Measurements from ENCODE around the gene INSM1.
A peak's percentile ranks its signal among the peaks of the same experiment; 100 is the strongest.
"Not testable (repeated sequence)": the region's sequence is repeated elsewhere in the genome, so short reads cannot be mapped to it uniquely, and the experiment has no call there.

INSM1 gene

DNA sequence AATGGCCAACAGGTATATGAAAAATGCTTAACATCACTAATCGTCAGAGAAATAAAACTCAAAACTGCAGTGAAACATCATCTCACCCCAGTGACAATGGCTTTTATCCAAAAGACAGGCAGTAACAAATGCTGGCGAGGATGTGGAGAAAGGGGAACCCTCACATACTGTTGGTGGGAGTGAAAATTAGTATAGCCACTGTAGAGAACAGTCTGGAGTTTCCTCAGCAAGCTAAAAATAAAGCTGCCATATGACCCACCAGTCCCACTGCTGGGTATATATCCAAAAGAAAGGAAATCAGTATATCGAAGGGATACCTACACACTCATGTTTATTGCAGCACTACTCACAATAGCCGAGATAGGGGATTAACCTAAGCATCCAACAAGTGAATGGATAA, 23.4 kb upstream of the INSM1 start:
- Mint-ChIP-seq H3K4me1 (no peaks in the 10 kb centered on the region), H3K27ac (no peak overlapping the region), H3K4me3 (no peak overlapping the region), H3K27me3 (peaks cover 15% of the 10 kb centered on the region), H3K9me3 (peaks cover 5% of the 10 kb centered on the region), H3K36me3 (peaks cover 1% of the 10 kb centered on the region)

DNA sequence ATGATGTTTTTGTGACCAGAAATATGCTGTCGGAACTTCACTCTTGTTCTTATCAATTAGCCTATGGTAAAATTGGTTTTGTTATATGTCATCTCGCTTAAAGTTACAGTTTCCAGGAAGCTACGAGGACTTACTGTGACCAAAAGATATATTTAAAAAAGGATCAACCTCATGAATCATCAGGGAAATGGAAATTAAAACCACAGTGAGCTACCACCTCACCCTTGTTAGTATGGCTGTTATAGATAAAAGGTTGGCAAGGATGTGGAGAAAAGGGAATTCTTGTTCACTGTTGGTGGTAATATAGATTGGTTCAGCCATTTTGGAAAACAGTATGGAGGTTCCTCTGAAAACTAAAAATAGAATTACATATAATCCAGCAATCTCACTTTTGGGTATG, 14.3 kb upstream of the INSM1 start:
- peaks cover 3% of the 10 kb centered on the region for H3K36me3 Mint-ChIP-seq
- H3K4me1 Mint-ChIP-seq: no peaks in the 10 kb centered on the region
- H3K4me3 Mint-ChIP-seq: no peak overlapping the region
- H3K27me3 Mint-ChIP-seq: peaks cover 14% of the 10 kb centered on the region
- no peak overlapping the region for H3K27ac Mint-ChIP-seq
- H3K9me3 Mint-ChIP-seq: no peaks in the 10 kb centered on the region

DNA sequence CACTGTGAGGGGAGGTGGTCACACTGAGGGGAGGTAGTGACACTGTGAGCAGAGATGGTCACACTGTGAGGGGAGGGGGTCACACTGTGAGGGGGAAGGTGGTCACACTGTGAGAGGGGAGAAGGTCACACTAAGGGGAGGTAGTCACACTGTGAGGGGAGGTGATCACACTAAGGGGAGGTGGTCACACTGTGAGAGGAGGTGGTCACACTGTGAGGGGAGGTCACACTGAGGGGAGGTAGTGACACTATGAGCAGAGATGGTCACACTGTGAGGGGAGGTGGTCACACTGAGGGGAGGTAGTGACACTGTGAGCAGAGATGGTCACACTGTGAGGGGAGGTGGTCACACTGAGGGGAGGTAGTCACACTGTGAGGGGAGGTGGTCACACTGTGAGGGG, 12.4 kb upstream of the INSM1 start:
- Mint-ChIP-seq H3K27me3 (peaks cover 16% of the 10 kb centered on the region), H3K4me1 (peaks cover 11% of the 10 kb centered on the region)
- not testable (repeated sequence) for H3K27ac Mint-ChIP-seq, H3K4me3 Mint-ChIP-seq, H3K36me3 Mint-ChIP-seq, H3K9me3 Mint-ChIP-seq

DNA sequence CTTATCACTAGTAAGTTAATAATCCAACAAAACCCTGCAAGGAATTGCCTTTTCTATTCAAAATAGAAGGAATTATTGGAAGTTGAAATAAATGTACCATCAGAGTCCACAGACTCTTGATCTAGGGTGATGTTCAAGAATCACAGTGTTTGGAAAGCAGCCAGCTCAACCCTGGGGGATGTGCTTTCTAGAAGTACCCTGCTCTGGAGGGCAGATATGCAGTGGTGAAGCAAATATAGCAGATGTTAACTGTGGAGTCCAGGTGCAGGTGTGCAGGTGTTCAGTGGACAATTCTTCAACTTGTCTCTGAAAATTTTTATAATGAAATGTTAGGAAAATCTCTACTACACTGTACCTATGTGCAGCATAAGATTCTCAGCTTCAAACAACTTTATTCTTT, 9.1 kb upstream of the INSM1 start:
- H3K4me1 Mint-ChIP-seq: peaks cover 18% of the 10 kb centered on the region
- H3K4me3 Mint-ChIP-seq: no peak overlapping the region
- H3K27ac Mint-ChIP-seq: no peak overlapping the region
- no peaks in the 10 kb centered on the region for H3K9me3 Mint-ChIP-seq
- peaks cover 28% of the 10 kb centered on the region for H3K27me3 Mint-ChIP-seq
- H3K36me3 Mint-ChIP-seq: peaks cover 2% of the 10 kb centered on the region

DNA sequence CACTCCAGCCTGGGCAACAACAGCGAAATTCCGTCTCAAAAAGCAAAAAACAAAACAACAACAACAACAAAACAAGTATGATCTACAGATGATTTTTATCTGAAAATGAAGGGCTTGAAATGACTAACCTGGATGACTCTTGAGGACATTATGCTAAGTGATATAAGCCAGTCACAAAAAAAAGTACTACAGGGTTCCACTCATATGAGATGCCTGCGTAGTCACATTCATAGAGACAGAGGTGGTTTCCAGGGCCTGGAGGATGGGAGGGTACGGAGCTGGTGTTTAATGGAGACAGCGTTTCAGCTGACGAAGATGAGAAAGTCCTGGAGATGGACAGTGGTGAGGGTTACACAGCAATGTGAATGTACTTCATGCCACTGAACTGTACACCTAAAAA, 8.3 kb upstream of the INSM1 start:
- Mint-ChIP-seq H3K4me1 (peaks cover 18% of the 10 kb centered on the region), H3K27ac (no peak overlapping the region), H3K4me3 (no peak overlapping the region), H3K9me3 (no peaks in the 10 kb centered on the region), H3K27me3 (peaks cover 25% of the 10 kb centered on the region), H3K36me3 (no peaks in the 10 kb centered on the region)

DNA sequence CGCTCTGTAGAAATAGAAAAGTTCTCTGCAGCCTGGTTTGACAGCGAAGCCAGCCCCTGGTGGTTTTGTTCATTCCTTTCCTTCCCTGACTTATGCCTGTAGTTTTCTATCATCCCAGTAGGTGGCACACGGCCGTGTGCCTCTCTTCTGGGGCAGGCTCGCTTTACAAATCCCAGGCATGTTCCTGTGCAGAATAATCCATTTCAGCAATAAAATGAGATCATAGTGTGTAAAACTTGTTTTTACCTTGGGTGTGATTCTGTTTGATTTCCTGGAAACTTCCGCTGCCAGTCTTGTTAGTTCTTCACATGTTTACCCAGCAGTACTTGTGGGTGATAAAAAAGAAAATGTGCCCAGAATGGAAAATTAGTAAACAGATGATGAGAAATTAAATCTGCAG, 7.4 kb upstream of the INSM1 start:
- H3K4me3 Mint-ChIP-seq: peak overlapping the region; percentile 56
- H3K27me3 Mint-ChIP-seq: peaks cover 28% of the 10 kb centered on the region
- peaks cover 18% of the 10 kb centered on the region for H3K4me1 Mint-ChIP-seq
- H3K36me3 Mint-ChIP-seq: no peaks in the 10 kb centered on the region
- H3K27ac Mint-ChIP-seq: peak overlapping the region; percentile 19
- H3K9me3 Mint-ChIP-seq: no peaks in the 10 kb centered on the region

DNA sequence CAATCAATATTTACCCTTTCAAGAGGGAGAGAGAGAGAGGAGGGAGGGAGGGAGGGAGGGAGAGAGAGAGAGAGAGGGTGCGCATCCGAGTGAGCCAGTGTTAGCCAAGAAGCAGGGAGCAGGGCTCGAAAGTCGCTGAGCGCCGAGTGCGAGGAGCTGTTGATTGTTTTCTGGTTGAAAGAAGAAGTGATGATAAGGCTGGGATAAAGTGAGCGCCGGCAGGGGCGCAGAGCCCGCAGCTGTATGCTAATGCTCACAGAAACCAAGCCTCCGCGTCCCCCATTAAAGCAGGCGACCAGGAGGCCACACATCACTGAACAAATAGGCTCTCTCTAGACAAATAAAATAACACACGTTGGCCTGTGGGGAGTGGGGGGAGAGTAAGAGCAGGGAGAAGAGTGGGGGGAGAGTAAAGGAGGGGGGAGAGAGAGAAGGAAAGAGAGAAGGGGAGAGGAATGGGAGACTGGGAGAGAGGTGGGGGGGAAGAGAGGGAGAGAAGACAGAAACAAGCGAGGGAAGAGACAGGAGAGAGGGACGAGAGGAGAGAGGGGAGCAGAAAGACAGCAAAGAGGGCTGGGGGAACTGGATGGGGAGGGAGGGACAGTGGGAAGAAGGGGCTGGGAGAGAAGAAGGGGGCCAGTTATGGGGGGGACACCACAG, 5.0 kb upstream of the INSM1 start:
- Mint-ChIP-seq H3K4me1 (peaks cover 21% of the 10 kb centered on the region), H3K36me3 (no peaks in the 10 kb centered on the region), H3K27me3 (peaks cover 37% of the 10 kb centered on the region), H3K27ac (no peak overlapping the region), H3K4me3 (no peak overlapping the region), H3K9me3 (no peaks in the 10 kb centered on the region)

DNA sequence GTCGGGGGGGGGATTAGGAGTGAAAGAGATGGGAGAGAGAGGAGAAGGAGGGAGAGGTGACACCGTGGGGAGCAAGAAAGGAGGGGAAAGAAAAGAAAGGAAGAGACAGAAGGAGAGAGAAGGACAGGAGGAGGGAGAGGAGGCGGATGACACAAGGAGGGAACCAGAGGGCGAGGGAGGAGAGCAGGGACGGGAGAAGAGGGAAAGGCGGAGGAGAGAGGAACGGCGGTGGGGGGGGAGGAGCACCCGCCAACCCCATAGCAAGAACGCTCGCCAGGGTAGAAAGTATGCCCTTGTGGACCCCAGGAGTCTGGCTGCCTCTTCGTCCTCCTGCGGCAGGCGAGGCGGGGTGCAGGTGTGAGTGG, 4.5 kb upstream of the INSM1 start:
- H3K4me3 Mint-ChIP-seq: no peak overlapping the region
- H3K27me3 Mint-ChIP-seq: peaks cover 37% of the 10 kb centered on the region
- no peaks in the 10 kb centered on the region for H3K9me3 Mint-ChIP-seq
- H3K27ac Mint-ChIP-seq: no peak overlapping the region
- H3K4me1 Mint-ChIP-seq: peaks cover 21% of the 10 kb centered on the region
- H3K36me3 Mint-ChIP-seq: no peaks in the 10 kb centered on the region

DNA sequence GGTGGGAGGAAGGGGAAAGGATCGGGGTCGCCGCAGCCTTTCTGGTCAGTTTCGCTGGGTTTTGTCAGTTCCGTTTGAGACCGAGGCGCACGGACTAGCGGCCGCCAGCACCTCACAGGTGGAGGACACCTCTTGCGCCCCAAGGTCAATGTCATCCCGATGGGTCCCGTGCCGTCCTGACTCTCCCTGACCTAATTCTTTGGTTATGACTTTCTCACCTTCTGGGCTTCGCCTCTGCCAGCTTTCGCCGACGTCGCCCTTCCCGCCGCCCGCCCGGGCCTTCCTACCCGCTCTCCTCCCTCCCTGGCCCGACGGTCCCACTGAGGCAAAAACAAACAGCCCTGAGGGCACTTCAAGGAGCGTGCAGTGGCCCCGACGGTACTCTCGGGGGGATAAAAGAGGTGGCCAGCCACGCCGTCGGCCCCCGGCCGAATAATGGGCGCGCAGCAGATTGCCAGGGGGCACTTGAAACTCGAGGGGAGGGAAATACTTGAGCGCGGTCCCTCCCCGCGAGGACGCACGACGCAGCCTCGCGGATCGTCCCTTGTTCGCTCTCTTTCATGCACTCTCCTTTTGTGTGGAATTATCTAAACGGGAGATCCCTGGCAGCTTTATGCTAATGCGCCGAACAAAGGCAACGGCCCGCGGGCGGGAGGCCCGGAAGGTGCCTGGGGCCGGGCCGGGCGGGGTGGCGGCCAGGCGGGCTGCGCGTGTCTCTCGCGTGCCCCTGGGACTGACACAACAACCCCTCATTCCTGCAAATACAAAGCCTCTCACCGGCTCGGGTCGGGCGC, 3.9 kb upstream of the INSM1 start:
- Mint-ChIP-seq H3K4me1 (peaks cover 21% of the 10 kb centered on the region), H3K27me3 (peaks cover 37% of the 10 kb centered on the region), H3K27ac (no peak overlapping the region), H3K9me3 (no peaks in the 10 kb centered on the region), H3K4me3 (no peak overlapping the region), H3K36me3 (no peaks in the 10 kb centered on the region)

DNA sequence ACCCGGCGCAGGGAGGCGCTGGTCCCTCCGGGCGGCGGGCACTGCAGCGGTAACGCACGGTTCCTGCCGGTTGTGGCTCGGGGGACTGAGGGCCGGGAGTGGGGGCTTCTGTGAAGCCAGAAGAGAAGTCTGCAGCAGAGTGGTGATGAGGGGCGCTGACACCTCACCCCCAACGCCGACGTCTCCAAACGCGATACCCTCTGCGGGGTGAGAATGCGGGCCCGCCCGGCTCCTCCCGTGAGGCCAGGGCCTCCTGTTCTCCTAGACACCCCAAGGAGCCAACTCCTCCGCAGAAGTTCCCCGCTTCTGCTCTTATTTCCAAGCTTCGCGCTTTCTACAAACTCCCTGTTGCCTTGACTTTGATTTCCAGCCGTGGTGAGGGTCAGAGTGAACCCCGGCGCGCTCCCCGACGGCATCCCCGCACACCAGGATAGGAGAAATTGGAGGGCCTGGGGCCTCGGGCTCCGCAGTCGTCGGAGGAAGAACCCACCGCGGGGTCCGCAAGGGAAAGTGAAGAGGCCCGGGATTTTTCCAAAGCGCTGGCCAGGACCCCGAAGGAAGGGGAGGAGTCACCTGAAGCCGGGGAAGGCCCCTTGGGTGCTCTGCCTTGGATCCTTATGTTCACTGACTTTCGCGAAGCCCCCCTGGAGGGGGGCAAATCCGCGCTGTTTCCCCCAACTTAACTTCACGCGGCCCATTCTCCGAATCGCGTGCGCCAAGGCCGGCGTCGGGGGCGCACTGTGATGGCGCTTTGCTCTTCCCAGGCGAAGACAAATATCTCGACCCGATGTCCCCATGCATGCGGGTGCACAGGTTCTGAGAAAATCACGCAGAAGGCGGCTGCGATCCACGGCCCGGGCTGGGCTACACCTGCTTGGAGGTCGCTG, 3.1 kb upstream of the INSM1 start:
- Mint-ChIP-seq H3K4me3 (peak overlapping the region; percentile 26), H3K27me3 (peaks cover 35% of the 10 kb centered on the region), H3K9me3 (no peaks in the 10 kb centered on the region), H3K4me1 (peaks cover 18% of the 10 kb centered on the region), H3K36me3 (no peaks in the 10 kb centered on the region), H3K27ac (no peak overlapping the region)

DNA sequence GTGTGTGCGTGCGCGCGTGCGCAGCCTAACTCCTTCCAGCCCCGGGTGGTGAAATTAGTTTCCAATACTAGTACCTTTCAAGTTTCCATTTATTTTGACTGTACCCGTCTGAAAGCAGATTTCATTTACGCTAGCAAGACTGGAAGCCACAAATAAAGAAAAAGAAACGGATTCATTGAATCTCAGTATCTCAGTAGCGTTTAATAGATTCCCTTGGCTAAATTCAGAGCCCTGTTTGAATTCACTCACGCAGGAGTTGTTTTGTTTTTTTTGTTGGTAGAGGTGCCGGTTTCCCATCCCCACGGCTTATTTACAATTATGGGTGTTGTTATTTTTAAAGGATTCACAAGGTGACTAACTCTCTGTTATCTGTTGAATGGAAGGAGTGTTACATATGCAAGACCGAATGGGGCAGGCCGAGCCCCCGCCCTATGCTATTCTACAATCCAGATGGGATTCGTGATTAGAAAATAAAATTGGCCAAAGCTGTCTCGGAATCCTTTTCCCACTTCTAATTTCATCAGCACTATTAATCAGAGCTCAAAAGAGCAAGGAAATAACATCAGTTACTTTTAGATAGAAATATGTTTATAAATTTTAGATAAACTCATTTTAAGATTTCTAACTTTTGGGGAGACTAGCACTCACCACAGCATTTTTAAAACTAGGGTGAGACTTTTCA, 2.3 kb upstream of the INSM1 start:
- H3K4me3 Mint-ChIP-seq: peak overlapping the region; percentile 26
- peaks cover 38% of the 10 kb centered on the region for H3K27me3 Mint-ChIP-seq

DNA sequence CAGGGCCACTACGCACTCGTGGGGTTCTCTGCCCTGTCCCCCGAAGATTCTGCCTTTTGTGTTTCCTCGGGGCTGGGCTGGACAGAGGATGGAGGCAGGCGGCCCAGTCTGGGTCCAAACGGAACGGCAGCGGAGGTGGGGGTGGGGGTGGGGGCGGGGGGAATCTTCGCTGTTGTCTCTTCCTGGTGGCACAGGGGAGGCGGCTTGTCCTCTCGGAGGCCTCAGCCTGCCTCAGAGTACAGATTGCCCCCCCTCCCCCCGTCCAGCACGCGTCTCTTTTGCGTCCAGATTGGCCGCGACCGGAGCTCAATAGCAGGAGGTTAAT, 1.4 kb upstream of the INSM1 start:
- Mint-ChIP-seq H3K36me3 (no peaks in the 10 kb centered on the region), H3K27ac (no peak overlapping the region), H3K27me3 (peaks cover 36% of the 10 kb centered on the region), H3K4me1 (peaks cover 8% of the 10 kb centered on the region), H3K9me3 (no peaks in the 10 kb centered on the region), H3K4me3 (peak overlapping the region; percentile 23)

More for the DNA sequence above, 2.3 kb upstream of the INSM1 start:
- Mint-ChIP-seq H3K4me1 (peaks cover 14% of the 10 kb centered on the region), H3K27ac (no peak overlapping the region), H3K9me3 (no peaks in the 10 kb centered on the region), H3K36me3 (no peaks in the 10 kb centered on the region)

DNA sequence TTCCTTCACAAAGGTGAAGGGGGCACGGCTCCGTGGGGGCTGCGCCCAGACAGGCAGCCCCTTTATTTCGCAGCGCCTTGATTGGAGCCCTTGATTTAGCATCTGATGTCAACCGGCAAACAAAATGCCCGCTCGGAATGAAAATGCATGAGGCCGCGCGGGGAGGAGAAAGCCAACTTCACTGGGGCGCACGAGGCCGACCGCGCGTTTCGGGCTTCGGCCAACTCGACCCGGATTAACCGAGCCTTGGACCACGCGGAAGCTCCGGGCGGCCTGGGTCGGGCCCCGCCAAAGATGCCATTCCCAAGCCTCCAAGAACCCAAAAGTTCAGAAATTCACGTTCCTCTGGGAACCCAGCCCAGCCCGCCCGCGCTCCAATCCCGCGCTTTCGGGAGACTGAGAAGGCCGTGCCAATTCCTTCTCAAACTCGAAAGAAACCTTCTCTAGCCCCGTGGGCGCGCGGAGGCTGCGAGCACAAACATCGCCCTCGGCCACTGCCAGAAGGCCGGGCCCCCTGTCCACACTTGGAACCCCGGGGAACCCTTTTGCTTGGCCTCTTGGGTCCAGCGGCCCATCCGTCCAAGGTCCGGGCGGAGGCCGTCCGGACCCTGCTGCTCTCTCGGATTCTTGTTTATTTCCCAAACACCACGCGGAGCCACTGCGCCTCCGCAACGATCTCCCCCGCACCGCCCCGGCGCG, 879 bp upstream of the INSM1 start:
- peak overlapping the region; percentile 26 for H3K4me3 Mint-ChIP-seq
- H3K27me3 Mint-ChIP-seq: peaks cover 37% of the 10 kb centered on the region
- no peaks in the 10 kb centered on the region for H3K36me3 Mint-ChIP-seq
- peaks cover 8% of the 10 kb centered on the region for H3K4me1 Mint-ChIP-seq
- no peak overlapping the region for H3K27ac Mint-ChIP-seq
- no peaks in the 10 kb centered on the region for H3K9me3 Mint-ChIP-seq

DNA sequence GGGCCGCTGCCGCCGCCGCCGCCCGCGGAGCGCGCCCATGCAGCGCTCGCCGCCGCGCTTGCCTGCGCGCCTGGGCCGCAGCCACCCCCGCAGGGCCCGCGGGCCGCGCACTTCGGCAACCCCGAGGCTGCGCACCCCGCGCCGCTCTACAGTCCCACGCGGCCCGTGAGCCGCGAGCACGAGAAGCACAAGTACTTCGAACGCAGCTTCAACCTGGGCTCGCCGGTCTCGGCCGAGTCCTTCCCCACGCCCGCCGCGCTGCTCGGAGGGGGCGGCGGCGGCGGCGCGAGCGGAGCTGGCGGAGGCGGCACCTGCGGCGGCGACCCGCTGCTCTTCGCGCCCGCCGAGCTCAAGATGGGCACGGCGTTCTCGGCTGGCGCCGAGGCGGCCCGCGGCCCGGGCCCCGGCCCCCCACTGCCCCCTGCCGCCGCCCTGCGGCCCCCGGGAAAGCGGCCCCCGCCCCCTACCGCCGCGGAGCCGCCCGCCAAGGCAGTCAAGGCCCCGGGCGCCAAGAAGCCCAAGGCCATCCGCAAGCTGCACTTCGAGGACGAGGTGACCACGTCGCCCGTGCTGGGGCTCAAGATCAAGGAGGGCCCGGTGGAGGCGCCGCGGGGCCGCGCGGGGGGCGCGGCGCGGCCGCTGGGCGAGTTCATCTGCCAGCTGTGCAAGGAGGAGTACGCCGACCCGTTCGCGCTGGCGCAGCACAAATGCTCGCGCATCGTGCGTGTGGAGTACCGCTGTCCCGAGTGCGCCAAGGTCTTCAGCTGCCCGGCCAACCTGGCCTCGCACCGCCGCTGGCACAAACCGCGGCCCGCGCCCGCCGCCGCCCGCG, 730 bp downstream of the INSM1 start:
- H3K4me1 Mint-ChIP-seq: peaks cover 8% of the 10 kb centered on the region
- H3K27me3 Mint-ChIP-seq: peaks cover 35% of the 10 kb centered on the region
- H3K36me3 Mint-ChIP-seq: no peaks in the 10 kb centered on the region
- no peak overlapping the region for H3K4me3 Mint-ChIP-seq
- H3K9me3 Mint-ChIP-seq: no peaks in the 10 kb centered on the region
- no peak overlapping the region for H3K27ac Mint-ChIP-seq

Data from activated naive CD4-positive, alpha-beta T cell treated with anti-CD3 and anti-CD28 coated beads, Interleukin-2, amount 50 U/mL, for 24 hours (primary cell).